ELF-1 (cell line): ENCODE measurements around the gene TMEM235.

Experiments
- DNase-seq: peaks from one replicate; pipeline ENCODE4 v3.0.0-alpha.2; 2016; ENCODE audit warnings: low read depth, low spot score

Gene TMEM235

DNA sequence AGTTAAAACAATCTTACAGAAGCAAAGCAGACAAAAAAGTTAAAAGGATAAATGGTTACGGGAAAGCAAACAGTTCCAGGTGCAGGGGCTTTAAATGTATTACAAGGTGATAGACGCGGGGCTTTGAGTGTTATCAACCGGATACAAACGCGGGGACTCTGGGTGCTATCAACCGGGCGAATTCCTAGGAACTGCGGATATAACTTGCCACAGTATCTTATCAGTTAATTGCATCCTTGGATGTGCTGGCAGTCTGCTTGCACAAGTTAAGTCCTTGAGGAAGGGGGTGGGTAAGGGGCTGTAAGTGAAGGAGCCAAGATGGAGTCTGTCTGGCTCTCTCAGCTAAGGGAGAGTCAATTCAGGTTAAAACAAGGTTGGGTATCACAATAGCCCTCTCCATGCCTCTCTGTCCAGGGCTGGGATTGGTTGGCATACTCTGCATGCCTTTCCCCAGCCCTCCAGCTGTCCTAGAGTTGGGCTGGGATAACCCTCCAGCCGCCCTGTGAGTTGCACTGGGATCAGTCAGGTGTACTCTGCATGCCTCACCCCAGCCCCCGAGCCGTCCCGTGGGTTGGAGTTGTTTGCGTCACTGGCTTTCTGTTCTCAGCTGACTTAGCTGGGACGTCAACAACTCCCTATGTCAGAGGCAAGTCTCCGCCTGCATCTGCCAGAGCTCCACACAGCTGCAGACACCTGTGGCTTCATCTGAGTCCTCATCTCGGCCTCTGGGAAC, 40.9 kb downstream of the TMEM235 start:
- DNase-seq = peak; percentile 94

GRCh38 chr17:78272914-78273258, 41.5 kb downstream of the TMEM235 start:
- DNase-seq = no peak

GRCh38 chr17:78273813-78274212, 42.4 kb downstream of the TMEM235 start:
- DNase-seq = no peak

- DNase-seq = no peak
Observed at GRCh38 chr17:78275355-78275754, 43.9 kb downstream of the TMEM235 start.

- no peak for DNase-seq
Observed at GRCh38 chr17:78276098-78276887, 44.9 kb downstream of the TMEM235 start.

- no peak for DNase-seq
Observed at GRCh38 chr17:78278139-78278741, 46.8 kb downstream of the TMEM235 start.

DNA sequence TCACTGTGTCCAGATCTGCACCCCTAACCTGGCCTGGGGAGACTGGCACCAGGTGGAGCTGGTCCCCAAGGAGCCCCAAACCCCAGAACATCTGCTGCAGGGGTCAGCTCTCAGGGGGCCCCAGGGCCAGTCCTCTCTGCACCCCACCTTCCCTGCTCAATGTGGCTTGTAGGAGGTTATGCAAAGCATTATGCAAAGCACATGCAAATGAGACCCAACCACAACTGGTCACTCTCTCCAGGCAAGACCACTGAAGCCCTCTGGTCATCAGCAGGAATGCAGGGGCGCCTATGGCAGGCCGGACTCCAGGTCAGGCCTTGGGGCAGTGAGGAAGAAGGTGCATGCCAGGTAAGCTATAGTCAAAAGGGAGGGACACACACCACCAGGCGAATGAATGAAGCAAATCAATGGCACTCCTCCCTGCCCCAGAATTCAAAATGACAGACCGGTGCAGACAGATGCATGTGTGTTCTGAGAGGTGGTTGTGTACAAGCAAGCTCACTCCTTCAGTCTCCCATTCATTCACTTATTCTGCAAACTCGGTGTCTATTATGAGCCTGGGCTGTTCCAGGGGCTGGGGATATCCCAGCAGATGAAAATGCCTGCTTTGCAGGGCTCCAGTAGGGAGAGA, 48.0 kb downstream of the TMEM235 start:
- DNase-seq = no peak

DNA sequence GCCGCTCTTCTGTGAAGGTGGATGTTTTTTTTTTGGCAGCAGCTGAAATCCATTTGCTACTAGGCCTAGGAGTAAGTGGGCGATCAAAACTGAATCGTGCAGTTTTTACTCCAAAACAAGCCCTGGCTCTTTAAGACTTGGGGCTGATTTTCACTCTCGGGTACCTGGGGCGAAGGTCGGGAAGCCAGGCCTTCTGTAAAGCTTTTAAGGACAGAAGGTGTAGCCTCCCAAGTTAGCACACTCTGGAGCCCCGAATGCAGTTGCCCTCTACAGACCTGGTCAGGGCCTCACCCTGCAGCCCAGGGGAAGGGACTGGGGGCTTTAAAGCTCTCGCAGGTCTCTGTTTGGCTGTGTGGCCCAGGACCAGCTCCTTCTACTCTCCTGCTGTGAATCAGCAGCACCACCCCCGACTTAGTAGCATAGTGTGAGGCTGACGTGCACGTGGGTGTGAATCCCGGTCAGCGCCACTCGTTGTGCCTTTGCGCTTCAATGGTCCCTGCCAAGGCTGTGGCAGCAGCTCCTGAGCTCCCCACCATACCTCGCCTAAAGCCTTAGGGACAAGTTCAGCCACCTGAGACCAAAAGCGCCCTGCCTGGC, 49.9 kb downstream of the TMEM235 start:
- DNase-seq = no peak

- no peak for DNase-seq
Observed at GRCh38 chr17:78284146-78284545, 52.7 kb downstream of the TMEM235 start.

- no peak for DNase-seq
Observed at GRCh38 chr17:78289004-78289403, 57.6 kb downstream of the TMEM235 start.

- peak; percentile 89 for DNase-seq
Observed at GRCh38 chr17:78289802-78290363, 58.5 kb downstream of the TMEM235 start.
